BLaER1 (cell line): ENCODE data around the gene PTPN22.
A peak's percentile ranks its signal among the peaks of the same experiment; 100 is the strongest.

Experiments used
- H3K27ac ChIP-seq: shearing (Covaris generic); formaldehyde crosslinking; 2 replicates; pipeline ENCODE4 v1.8.1; 2022
- H3K27me3 ChIP-seq: shearing (Covaris generic); formaldehyde crosslinking; 2 replicates; pipeline ENCODE4 v1.8.1; 2022
- H3K36me3 ChIP-seq: shearing (Covaris generic); formaldehyde crosslinking; 2 replicates; pipeline ENCODE4 v1.8.1; 2022
- H3K4me1 ChIP-seq: shearing (Covaris generic); formaldehyde crosslinking; 2 replicates; pipeline ENCODE4 v1.8.1; 2022
- H3K4me2 ChIP-seq: shearing (Covaris generic); formaldehyde crosslinking; 2 replicates; pipeline ENCODE4 v1.8.1; 2022
- H3K4me3 ChIP-seq: shearing (Covaris generic); formaldehyde crosslinking; 2 replicates; pipeline ENCODE4 v1.8.1; 2022
- H3K9ac ChIP-seq: shearing (Covaris generic); formaldehyde crosslinking; 2 replicates; pipeline ENCODE4 v1.8.1; 2022
- H3K9me3 ChIP-seq: shearing (Covaris generic); formaldehyde crosslinking; 2 replicates; pipeline ENCODE4 v1.8.1; 2022
- H4K20me1 ChIP-seq: shearing (Covaris generic); formaldehyde crosslinking; 2 replicates; pipeline ENCODE4 v1.8.1; 2022
- Cebpa-rat ChIP-seq: shearing (Covaris generic); IDR thresholded peaks from 2 replicates; pipeline ENCODE4 v1.8.1; 2022

The PTPN22 gene

GRCh38 chr1:113804421-113805255 lies 66.9 kb downstream of the PTPN22 start:
- Histone ChIP-seq H3K27me3 (no peaks in the 10 kb centered on the region), H3K4me3 (no peak overlapping the region), H3K36me3 (peaks cover 75% of the 10 kb centered on the region), H3K4me1 (peaks cover 9% of the 10 kb centered on the region), H4K20me1 (peaks cover 85% of the 10 kb centered on the region), H3K4me2 (no peak overlapping the region), H3K9me3 (peaks cover 68% of the 10 kb centered on the region), H3K9ac (no peak overlapping the region), H3K27ac (no peak overlapping the region)
- TF ChIP-seq Cebpa-rat = no peak

- Histone ChIP-seq H3K9ac (no peak overlapping the region), H3K4me3 (no peak overlapping the region), H3K27me3 (no peaks in the 10 kb centered on the region), H3K36me3 (peaks cover 75% of the 10 kb centered on the region), H3K9me3 (peaks cover 68% of the 10 kb centered on the region), H3K27ac (no peak overlapping the region), H3K4me2 (no peak overlapping the region), H3K4me1 (no peaks in the 10 kb centered on the region), H4K20me1 (peaks cover 81% of the 10 kb centered on the region; the same call in 1 of the 2 replicates)
- TF ChIP-seq Cebpa-rat = no peak
These were observed 69.0 kb downstream of the PTPN22 start for GRCh38 chr1:113802367-113803007.

DNA sequence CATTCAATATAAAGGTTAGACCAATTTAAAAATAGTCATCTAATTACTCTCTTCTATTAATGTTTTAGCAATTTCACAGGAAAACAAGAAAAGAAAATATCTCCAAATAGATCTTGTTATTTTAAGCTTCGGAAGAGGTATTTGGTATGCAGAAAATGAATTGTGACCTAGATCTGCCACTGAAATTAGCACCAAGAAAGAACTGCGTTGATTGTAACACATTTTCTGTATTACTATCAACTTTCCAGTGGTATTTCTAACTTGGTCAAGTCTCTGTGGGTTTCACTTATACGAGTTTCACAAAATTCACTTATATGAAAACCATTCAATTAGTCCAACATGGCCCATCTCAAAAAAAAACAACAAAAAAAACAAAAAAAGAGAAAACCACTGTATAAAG lies 71.0 kb downstream of the PTPN22 start:
- H4K20me1 ChIP-seq = peaks cover 62% of the 10 kb centered on the region; the same call in 1 of the 2 replicates
- no peak overlapping the region for H3K4me2 ChIP-seq
- peaks cover 75% of the 10 kb centered on the region for H3K36me3 ChIP-seq
- peaks cover 70% of the 10 kb centered on the region for H3K9me3 ChIP-seq
- no peak overlapping the region for H3K9ac ChIP-seq
- TF ChIP-seq Cebpa-rat = no peak
- no peaks in the 10 kb centered on the region for H3K27me3 ChIP-seq
- no peak overlapping the region for H3K27ac ChIP-seq
- H3K4me1 ChIP-seq = no peaks in the 10 kb centered on the region
- no peak overlapping the region for H3K4me3 ChIP-seq

- TF ChIP-seq Cebpa-rat = no peak
- Histone ChIP-seq H4K20me1 (peaks cover 36% of the 10 kb centered on the region; the same call in 1 of the 2 replicates), H3K27me3 (no peaks in the 10 kb centered on the region), H3K4me3 (no peak overlapping the region), H3K9ac (no peak overlapping the region), H3K36me3 (peaks cover 63% of the 10 kb centered on the region), H3K9me3 (peaks cover 51% of the 10 kb centered on the region), H3K27ac (no peak overlapping the region), H3K4me1 (peaks cover 23% of the 10 kb centered on the region), H3K4me2 (no peak overlapping the region)
These were observed 74.0 kb downstream of the PTPN22 start for GRCh38 chr1:113797472-113797871.

DNA sequence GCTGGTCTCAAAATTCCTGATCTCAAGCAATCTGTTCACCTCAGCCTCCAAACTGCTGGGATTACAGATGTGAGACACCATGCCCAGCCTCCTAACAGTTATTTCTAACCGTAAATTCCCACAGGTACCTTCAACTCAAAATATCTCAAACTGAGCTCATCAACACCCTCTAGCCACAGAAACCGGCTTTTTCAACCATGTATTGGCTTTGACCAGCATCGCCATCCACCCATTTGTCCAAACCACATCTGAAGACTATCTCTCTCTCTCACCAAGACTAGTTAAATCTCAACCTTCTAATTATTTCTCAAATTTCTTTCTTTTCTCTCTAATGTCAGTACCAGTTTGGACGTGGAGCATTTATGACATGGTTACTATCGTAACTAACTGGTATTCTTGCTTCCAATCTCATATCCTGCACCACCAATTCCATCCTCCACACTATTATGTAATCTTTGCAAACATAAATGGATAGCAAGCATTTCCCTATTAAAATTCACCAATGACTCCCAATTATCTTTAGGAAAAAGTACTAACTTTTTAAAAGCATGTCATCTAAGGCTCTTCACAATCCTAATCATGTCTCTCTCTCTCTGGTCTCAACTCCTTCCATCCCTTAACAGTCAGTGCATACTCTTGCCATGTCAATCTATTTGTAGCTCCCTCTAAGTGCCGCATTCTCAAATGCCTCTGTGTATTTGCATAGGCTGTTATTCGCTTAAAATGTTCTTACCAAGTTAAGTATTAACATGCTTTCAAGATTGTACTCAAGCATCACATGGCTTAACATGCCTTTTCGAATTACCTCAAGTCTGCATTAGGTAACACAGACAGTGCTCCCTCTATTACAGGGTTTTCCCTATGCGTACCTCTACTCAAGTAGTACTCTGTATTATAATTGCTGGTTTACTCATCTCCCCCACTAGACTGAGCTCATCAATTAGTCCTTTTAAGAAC lies 77.4 kb downstream of the PTPN22 start:
- Histone ChIP-seq H3K4me2 (peak overlapping the region; percentile 71), H3K27me3 (no peaks in the 10 kb centered on the region), H3K27ac (peak overlapping the region; percentile 65), H3K36me3 (peaks cover 66% of the 10 kb centered on the region), H3K4me1 (peaks cover 45% of the 10 kb centered on the region), H3K9ac (no peak overlapping the region), H3K4me3 (peak overlapping the region; percentile 29; the same call in 1 of the 2 replicates), H4K20me1 (peaks cover 6% of the 10 kb centered on the region; the same call in 1 of the 2 replicates), H3K9me3 (peaks cover 45% of the 10 kb centered on the region)
- TF ChIP-seq Cebpa-rat = no peak

GRCh38 chr1:113792986-113793385 lies 78.5 kb downstream of the PTPN22 start:
- H3K4me3 ChIP-seq = peak overlapping the region; percentile 16; the same call in 1 of the 2 replicates
- H3K4me1 ChIP-seq = peaks cover 49% of the 10 kb centered on the region
- peak overlapping the region; percentile 71 for H3K4me2 ChIP-seq
- H3K9me3 ChIP-seq = peaks cover 47% of the 10 kb centered on the region
- peak overlapping the region; percentile 65 for H3K27ac ChIP-seq
- H3K36me3 ChIP-seq = peaks cover 66% of the 10 kb centered on the region
- no peak for TF ChIP-seq Cebpa-rat
- H3K27me3 ChIP-seq = no peaks in the 10 kb centered on the region
- no peaks in the 10 kb centered on the region for H4K20me1 ChIP-seq
- no peak overlapping the region for H3K9ac ChIP-seq

- H3K27me3 ChIP-seq = no peaks in the 10 kb centered on the region
- H3K4me1 ChIP-seq = peaks cover 49% of the 10 kb centered on the region
- TF ChIP-seq Cebpa-rat = no peak
- H3K4me2 ChIP-seq = peak overlapping the region; percentile 71
- no peaks in the 10 kb centered on the region for H4K20me1 ChIP-seq
- H3K9ac ChIP-seq = no peak overlapping the region; the same call in 1 of the 2 replicates
- peak overlapping the region; percentile 65 for H3K27ac ChIP-seq
- H3K36me3 ChIP-seq = peaks cover 63% of the 10 kb centered on the region
- peak overlapping the region; percentile 16; the same call in 1 of the 2 replicates for H3K4me3 ChIP-seq
- peaks cover 44% of the 10 kb centered on the region for H3K9me3 ChIP-seq
These were observed 79.0 kb downstream of the PTPN22 start for GRCh38 chr1:113792471-113792870.

DNA sequence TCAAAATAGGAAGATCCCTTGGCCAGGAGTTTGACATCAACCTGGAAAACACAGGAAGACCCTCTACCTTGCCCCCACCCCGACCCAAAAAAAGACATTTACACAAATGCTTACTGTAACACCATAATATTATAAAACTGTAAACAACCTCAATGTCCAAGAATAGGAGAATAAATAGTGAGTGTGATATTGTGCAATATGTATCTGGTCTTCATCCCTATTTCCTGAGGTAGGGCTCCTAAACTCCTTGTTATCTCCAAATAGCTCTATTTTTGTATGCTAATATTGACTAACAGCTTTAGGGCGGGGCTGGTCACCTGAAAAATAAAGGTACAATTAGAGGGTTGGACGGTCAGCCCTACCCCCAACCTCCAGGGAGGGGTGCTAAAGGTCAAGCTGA lies 82.7 kb downstream of the PTPN22 start:
- Histone ChIP-seq H3K9me3 (peaks cover 20% of the 10 kb centered on the region; the same call in 1 of the 2 replicates), H3K4me2 (no peak overlapping the region), H3K27ac (no peak overlapping the region), H4K20me1 (peaks cover 10% of the 10 kb centered on the region), H3K27me3 (no peaks in the 10 kb centered on the region), H3K4me3 (no peak overlapping the region), H3K4me1 (peaks cover 48% of the 10 kb centered on the region), H3K36me3 (peaks cover 41% of the 10 kb centered on the region), H3K9ac (no peak overlapping the region)
- peak; percentile 31; the same call in 1 of the 2 replicates for TF ChIP-seq Cebpa-rat

GRCh38 chr1:113787663-113788062 lies 83.8 kb downstream of the PTPN22 start:
- H3K9me3 ChIP-seq = peaks cover 17% of the 10 kb centered on the region; the same call in 1 of the 2 replicates
- H3K4me1 ChIP-seq = peaks cover 45% of the 10 kb centered on the region
- no peaks in the 10 kb centered on the region for H3K27me3 ChIP-seq
- H4K20me1 ChIP-seq = peaks cover 21% of the 10 kb centered on the region
- no peak overlapping the region for H3K4me3 ChIP-seq
- H3K9ac ChIP-seq = no peak overlapping the region
- TF ChIP-seq Cebpa-rat = no peak
- peaks cover 40% of the 10 kb centered on the region for H3K36me3 ChIP-seq
- no peak overlapping the region for H3K27ac ChIP-seq
- no peak overlapping the region for H3K4me2 ChIP-seq
